GM18511 (cell line): Measurements from ENCODE around the gene CCDC182.

ENCODE experiments used
- ATAC-seq: cut with Tn5 transposase; IDR thresholded peaks from one replicate; pipeline ENCODE4 v1.9.1; 2021; ENCODE audit warnings: mild to moderate bottlenecking, moderate library complexity; ENCODE audit not compliant: unreplicated experiment

The CCDC182 gene

DNA sequence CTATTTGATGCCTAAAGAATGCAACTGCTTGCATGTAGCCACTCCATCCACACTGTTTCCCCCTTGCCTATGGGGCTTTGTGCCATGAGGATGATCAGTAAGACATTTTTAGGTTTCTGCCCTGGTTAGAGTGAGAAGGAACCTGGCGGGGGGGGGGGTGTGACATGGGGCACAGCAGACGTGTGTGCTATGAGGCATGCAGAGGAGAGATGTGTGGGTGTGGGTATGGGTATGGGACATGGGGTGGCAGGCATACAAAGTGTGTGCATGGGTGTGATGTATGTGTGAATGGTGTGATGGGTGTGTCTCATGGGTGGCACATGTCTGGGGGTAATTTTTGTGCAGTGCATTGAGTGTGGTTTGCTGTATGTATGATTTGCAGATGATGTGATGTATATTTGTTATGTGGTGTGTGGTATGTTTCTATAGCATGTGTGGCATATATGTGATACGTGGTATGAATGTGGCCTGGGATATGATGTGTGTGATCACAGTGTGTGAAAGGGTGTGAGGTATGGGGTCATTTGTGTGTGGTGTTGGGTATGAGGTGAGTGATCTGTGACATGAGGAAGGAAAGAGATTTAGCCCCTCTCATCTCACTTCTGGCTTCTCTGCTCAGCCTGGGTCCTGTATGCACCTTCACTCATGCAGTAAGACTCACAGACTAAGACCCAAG is 14.9 kb downstream of the CCDC182 start:
- ATAC-seq = no peak

GRCh38 chr17:57727630-57728175 is 17.4 kb downstream of the CCDC182 start:
- no peak for ATAC-seq

DNA sequence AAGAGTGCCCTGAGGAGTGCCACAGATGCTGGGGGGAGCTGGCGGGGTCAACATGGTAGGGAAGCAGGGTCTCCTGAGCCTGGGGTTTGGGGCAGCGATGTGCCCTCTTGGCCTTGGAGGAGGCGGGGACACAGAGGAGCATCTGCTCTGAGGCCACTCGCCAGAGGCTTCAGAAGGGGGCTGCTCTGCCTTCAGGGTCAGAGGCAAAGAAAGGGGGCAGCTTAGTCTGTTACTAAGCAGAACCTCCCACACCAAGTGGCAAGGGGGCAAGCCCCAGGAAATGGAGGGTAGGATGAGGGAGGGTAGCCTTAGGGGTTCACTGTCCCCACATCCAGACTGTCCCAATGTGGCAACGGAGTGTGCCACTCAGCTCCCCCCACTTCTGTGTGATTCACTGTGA is 18.3 kb downstream of the CCDC182 start:
- no peak for ATAC-seq

- no peak for ATAC-seq
Observed at GRCh38 chr17:57726213-57726790, 18.8 kb downstream of the CCDC182 start.

GRCh38 chr17:57724729-57725125 is 20.4 kb downstream of the CCDC182 start:
- ATAC-seq = no peak

DNA sequence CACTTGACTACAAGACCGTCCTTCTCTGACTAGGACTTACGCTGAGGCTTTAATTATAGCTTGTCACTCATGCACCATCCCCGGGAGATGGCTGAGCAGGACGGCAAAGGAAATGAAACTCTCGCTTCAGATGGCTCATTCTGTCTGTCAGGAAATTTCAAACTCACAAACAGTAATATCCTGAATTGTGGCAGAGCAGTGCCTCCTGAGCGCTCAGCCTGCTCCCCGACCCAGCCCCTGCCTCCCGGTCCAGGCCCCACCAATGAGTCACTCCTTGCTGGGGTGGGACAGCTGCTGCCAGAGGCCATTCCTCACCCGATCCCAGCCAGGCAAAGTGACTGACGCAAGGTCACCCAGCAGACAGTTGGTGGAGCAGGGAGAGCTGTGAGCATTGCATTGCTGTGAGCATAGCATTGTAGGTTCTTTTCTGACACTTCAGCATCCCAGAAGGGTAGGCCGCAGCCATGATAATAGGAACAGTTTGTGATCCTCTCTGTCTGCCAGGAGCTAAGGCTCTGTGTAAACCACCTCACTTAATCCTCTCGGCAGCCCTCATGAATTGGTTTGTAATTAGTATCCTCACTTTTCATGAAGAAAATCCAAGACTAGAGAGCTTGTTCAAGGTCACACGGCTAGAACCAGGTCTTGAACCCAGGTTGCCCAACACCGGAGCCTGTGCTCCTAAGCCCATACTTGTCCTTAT is 20.9 kb downstream of the CCDC182 start:
- ATAC-seq = peak; percentile 86

- no peak for ATAC-seq
Observed at GRCh38 chr17:57723427-57724025, 21.6 kb downstream of the CCDC182 start.

DNA sequence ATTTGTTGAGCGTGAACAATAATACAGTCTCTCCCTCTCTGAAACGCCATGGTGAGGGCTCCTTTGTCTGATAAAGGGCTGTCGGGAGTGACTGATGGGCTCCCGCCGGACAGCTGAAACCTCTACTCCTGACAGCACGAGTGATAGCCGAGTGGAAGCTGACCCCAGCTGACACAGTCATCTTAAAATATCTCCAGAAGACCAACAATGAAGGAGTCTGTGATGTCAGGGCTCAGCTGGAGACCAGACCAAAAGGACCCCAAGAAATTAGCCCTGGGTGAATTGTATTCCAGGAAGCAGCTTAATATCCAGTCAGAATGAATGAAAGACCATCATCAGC is 22.4 kb downstream of the CCDC182 start:
- no peak for ATAC-seq

DNA sequence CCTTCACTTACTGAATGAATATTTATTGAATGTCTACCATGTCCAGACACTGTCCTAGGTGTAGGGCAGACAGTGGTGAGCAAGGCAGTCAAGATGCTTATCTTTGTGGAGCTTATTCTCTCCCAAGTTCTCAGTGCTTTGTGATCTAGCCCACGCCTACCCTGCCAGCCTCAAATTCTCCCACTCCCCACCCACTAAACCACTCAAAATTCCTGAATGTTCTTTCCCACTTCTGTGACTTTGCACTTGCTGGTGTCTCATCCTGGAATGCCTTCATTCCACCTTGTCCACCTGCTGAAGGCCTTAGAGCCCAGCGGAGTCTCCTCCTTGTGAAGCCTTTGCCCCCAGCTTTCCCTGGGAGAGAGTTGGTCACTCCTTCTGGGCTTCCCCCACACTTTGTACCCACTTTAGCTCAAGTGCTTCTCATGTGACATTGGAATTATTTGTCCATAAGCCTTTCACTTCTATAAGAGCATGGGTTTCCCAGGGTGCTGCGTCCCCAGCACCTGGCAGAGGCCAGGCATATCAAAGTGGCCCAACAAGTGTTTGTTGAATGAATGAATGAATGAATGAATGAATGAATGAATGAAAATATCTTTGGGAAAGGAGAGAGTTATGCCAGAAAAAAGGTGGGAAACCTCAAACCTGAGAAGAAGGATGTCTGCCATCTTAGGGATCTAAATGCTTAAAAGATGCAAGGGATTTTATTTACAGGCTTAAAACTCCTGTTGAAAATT is 23.0 kb downstream of the CCDC182 start:
- ATAC-seq = no peak

GRCh38 chr17:57720386-57721035 is 24.6 kb downstream of the CCDC182 start:
- ATAC-seq = no peak

DNA sequence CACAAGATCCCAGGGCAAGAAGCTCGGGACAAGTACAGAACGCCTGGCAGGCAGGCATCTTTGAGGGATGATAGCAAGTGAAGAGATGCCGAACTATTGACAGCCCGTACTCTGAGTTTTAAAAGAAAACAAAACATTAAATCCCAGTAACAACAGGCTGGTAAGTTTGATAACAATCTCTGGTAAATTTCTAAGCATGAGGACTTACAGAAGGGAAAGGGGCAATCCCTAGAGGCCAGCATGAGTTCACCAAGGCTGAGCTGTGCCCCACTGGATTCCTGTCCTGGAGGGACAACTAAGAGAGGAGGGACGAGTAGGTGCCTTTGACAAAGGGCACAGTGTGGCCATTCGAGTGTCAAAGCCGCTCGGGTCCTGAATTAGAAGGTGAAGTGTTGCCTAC is 26.2 kb downstream of the CCDC182 start:
- no peak for ATAC-seq

DNA sequence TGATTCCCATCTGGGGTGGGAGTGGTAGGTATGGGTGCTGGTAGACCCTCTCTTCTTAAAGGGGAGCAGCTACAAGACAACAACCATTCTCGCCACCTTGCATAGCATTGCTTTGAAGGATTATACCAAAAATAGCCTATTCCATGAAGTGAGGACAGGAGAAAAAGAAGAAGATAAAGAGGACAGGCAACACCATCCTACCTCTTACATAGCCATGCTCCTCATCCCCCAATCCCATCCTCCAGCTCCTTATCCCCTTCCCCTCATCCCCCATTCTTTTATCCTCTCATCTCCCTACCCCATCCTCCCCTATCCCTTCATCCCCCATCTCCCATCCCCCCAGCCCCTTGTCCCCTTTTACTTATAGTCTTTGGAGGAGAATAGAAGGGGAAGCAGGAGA is 29.1 kb downstream of the CCDC182 start:
- ATAC-seq = no peak

GRCh38 chr17:57714665-57715180 is 30.4 kb downstream of the CCDC182 start:
- no peak for ATAC-seq

GRCh38 chr17:57713140-57713539 is 32.0 kb downstream of the CCDC182 start:
- no peak for ATAC-seq

- no peak for ATAC-seq
Observed at GRCh38 chr17:57708410-57708809, 36.7 kb downstream of the CCDC182 start.

- ATAC-seq = no peak
Observed at GRCh38 chr17:57707892-57708291, 37.2 kb downstream of the CCDC182 start.

GRCh38 chr17:57706761-57707160 is 38.3 kb downstream of the CCDC182 start:
- no peak for ATAC-seq

DNA sequence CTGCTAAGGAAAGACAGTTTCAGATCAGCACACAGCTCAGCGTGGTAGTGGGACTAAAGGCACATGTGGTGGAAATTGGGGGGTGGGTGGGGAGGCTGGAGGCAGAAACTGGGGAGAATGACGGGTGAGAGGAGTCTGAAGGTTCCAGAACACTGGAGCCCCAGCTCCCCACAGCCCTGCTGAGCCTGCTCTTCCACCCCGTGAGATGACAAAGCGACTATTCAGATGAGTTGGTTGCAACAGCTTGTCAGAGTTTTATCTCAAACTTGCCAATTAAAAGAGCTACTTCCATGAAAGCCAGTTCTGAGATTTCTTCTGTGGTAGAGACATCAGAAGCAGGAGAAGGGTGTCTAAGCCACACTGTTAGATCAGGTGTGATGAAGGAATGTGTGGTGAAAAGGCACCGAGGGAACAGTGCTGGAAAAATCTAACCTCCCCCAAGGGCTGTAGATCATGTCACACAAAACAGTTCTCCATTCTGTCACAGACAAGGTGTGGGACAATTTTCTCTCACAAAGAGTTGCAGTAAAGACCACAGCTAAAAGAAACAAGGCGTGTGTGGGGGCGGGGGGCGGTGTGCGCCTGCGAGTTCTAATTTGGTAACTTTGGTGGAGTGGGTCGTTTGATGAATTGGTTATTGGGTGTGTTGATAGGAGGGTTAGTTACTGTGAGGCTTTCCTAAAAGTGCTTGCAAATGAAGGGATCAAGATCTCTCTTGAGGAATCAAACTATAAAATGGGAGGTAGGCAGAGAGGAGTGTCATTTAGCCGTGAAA is 39.0 kb downstream of the CCDC182 start:
- no peak for ATAC-seq

- no peak for ATAC-seq
Observed at GRCh38 chr17:57704448-57704847, 40.7 kb downstream of the CCDC182 start.

DNA sequence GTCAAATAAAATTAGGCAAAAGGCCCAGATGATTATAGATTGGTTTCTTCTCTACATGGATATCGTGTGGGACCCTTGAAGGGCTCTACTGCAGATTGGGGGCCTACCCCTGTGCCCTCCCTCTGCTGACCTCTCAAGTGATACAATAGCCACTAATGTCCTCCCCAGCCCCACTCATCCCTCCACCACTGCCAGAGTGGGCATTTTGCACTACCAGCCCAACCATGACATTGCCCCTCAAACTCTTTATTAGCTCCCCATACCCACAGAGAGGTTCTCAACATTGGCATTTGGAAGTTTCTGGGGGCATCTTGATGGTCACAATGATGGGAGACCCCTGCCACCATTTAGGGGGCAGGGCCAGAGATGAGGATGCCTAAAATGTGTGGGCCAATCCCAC is 41.8 kb downstream of the CCDC182 start:
- no peak for ATAC-seq
